Ureter (tissue), 1 donor: ENCODE results near the gene SH2D3A. TPM values are rescaled to one million over a fixed set of nuclear protein-coding genes. Genes with fewer than 3 reads are reported as not detected.
"Not testable (repeated sequence)": the region's sequence is repeated elsewhere in the genome, so short reads cannot be mapped to it uniquely, and the experiment has no call there.

Experiments used
- DNase-seq: peaks from one replicate; pipeline ENCODE4 v3.0.0-alpha.2; 2020; ENCODE audit warnings: low spot score
- total RNA-seq: library from RNA; stranded (reverse); gene quantifications from one replicate; pipeline ENCODE4 v1.2.4, GENCODE V29; 2023
- donor health status: DM: yes; HTN: yes; CAD: no.

SH2D3A gene
- total RNA-seq, 1 donor from 2014 or later = 68.7 TPM

DNA sequence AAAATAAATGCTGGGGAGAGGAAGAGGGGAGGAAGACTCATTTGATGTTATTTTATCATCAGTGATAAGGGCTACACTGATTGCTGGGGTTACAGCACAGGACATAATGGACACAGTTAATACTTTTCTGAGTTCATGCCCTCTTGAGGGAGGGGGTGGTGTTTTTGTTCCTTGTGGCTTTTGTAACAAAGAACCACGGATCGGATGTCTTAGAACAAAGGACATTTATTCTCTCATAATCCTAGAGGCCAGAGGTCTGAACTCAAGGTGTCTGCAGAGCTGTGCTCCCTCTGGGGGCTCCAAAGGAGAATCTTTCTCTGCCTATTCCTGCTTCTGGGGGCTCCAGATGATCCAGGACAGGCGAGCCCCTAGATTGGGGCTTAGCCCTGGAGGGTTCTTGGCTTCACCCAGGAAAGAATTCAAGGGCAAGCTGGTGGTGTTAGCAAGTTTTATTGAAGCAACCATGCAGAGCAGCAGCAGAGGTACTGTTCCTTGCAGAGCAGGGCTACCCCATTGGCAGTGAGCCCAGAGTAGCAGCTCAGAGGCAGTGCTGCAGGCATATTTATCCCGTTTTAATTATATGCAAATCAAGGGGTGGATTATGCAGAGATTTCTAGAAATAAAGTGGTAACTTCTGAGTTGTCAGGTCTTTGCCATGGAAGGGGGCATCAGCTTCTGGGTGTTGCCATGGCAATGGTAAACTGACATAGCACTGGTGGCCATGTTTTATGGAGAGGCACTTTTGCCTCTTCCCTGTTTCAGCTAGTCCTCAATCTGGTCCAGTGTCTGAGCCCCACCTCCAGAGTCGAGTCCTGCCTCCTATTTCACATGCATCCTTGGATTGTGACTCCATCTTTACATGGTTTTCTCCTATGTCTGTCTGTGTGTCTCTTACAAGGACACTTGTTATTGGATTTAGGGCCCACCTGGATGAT is 23.2 kb upstream of the SH2D3A start:
- DNase-seq = no peak

GRCh38 chr19:6788896-6789295 is 21.7 kb upstream of the SH2D3A start:
- DNase-seq = no peak

DNA sequence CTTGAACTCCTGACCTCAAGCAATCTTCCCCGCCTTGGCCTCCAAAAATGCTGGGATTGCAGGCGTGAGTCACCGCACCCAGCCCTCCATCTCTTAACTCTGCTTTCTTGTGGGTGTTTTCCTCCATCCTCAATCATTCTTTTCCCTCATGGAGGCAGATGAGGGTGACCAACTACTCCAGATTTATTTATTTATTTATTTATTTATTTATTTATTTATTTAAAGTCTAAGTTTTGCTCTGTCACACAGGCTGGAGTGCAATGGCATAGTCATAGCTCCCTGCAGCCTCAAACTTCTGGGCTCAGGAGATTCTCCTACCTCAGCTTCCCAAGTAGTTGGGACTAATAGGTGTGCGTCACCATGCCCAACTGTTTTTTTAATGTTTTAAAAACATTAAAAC is 20.2 kb upstream of the SH2D3A start:
- no peak for DNase-seq

- no peak for DNase-seq
Observed at GRCh38 chr19:6779206-6779605, 12.0 kb upstream of the SH2D3A start.

GRCh38 chr19:6778386-6778785 is 11.2 kb upstream of the SH2D3A start:
- no peak for DNase-seq

DNA sequence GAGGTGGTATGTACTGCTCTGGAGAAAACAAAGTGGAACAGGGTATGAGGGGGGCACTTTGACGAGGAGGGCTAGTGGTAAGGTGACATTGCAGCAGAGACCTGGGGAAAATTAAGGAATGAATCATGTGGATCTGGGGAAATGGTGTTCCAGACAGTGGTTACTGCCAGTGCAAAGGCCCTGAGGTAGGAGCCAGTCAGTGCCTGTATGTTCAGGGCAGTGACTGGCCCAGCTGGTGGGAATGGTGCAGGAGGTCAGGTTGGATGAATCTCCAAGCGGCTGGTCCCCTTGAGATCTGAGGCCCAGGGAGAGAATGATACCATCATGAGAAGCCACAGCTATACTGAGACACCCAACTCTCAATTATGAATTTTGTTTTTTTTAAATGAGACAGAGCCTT is 10.2 kb upstream of the SH2D3A start:
- no peak for DNase-seq

DNA sequence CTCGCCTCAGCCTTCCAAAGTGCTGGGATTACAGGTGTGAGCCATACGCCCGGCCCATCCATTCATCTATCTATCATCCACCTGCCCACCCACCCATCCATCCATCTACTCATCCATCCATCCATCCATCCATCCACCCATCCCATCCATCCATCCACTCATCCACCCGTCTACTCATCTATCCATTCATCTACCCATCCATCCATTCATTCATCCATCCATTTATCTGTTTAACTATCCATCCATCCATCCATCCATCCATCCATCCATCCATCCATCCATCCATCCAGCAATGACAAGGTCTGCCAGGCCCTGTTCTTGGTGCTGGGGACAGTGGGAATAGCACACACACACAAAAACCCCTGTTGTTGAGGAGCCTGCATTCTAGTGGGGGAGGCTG is 9.8 kb upstream of the SH2D3A start:
- no peak for DNase-seq

DNA sequence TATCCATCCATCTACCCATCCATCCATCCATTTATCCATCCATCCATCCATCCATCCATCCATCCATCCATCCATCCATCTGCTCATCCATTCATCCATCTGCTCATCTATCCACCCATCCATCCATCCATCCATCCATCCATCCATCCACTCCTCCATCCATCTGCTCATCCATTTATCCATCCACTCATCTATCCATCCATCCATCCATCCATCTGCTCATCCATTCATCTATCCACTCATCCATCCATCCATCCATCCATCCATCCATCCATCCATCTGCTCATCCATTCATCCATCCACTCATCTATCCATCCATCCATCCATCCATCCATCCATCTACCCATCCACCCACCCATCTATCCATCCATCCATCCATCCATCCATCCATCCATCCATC is 8.8 kb upstream of the SH2D3A start:
- not testable (repeated sequence) for DNase-seq

GRCh38 chr19:6774821-6775707 is 7.8 kb upstream of the SH2D3A start:
- DNase-seq = no peak

DNA sequence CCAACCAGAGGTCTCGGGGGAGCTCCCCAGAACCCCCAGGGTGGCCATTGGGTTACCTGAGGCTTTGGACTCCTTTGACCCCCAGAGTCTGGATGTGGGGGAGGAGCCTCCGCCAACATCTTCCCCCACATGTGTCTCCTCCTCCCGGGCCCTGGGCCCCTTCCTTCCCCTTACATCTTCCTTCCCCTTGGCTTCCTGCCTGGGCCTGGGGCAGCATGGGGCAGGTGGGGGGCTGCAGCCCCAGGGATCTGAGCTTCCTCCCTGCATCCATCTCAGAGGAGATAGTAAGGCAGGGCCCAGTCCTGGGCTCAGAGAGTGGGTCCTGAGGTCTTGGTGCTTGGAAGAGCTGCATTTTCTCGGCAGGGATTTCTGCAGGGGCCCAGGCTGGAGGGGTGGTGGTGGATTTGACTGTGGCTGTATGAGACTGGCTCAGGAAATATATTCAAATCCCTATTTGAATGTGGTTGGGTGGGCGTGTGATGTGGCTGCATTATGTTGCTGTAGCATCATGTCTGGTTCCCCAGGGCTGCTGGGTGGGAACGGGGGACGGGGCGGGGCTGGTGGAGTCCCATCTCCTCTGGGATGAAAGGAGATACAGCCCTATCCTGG is 6.2 kb upstream of the SH2D3A start:
- DNase-seq = no peak

GRCh38 chr19:6772866-6773322 is 5.7 kb upstream of the SH2D3A start:
- no peak for DNase-seq

DNA sequence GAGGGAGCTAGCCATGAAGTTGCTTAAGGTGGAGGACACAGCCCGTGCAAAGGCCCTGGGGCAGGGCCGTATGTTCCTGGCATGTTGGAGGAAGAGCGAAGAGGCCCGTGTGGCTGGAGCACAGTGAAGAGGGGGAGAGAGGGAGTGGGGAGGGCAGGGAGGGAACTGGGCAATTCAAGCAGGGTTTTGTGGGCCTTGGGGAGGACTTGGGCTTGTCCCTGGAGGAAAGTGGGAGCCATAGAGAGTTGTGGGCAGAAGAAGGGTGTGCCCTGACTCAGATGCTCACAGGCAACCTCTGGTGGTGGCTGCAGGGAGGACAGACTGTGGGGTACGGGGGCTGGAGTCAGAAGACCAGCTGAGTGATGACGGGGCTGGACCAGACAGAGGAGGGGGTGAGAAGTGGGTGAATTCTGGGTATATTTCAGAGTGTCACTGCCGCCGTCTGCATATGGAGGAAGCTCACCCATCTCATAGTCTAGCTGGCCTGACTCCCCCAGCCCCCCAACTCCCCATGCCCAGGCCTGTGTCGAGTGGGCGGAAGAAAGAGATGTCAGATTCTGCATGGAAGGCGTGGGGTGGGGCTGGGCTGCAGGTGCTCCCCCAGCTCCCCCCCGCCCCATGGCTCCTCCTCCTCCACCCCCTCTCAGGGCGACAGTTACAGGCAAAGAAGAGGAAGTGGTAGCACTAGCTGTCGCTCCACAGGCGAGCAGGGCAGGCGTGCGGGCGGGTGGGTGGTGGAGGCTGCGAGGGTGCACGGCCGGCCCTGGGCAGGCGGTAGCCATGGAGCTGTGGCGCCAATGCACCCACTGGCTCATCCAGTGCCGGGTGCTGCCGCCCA is 5.0 kb upstream of the SH2D3A start, which contains the start of gene VAV1:
Gene VAV1, plus strand, starts transcription at position 681 of the 838 bp plus-strand sequence. Its CDS starts 100 bp downstream, at position 781.
- DNase-seq = peak; percentile 71

DNA sequence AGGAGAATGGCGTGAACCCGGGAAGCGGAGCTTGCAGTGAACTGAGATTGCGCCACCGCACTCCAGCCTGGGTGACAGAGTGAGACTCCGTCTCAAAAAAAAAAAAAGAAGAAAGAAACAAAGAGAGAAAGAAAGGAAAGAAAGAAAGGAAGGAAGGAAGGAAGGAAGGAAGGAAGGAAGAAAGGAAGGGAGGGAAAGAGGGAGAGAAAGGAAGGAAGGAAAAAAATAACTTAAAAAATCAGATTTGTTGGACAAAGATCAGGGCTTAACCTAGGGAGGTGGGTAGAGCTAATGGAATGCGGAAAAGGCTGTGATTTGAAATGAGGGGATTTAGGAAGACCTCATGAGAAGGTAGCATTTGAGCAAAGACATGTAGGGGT is 4.4 kb upstream of the SH2D3A start:
- not testable (repeated sequence) for DNase-seq

DNA sequence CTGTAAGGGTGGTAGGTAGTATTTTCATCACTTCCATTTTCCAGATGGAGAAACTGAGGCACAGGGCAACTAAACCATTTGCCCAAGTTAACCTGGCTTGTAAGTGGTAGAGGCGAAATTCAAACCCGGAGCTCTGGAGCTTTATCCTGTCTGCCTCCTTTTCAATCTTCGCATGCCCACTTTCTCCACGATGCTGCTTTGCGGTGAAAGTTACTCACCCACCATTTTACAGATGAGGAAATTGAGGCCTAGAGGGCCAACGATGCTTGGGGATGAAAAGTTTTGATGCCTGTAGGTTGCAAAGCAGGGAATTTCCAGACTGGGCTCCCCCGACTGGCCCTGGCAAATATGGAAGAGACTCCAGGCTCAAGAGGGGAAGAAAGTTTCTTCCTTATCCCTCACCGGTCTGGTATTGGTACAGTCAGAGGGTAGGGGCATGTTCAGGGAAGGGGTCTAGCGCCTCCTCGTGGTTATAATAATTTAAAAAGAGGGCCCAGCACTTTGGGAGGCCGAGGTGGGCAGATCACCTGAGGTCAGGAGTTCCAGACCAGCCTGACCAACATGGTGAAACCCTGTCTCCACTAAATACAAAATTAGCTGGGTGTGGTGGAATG is 1.9 kb upstream of the SH2D3A start:
- DNase-seq = no peak

DNA sequence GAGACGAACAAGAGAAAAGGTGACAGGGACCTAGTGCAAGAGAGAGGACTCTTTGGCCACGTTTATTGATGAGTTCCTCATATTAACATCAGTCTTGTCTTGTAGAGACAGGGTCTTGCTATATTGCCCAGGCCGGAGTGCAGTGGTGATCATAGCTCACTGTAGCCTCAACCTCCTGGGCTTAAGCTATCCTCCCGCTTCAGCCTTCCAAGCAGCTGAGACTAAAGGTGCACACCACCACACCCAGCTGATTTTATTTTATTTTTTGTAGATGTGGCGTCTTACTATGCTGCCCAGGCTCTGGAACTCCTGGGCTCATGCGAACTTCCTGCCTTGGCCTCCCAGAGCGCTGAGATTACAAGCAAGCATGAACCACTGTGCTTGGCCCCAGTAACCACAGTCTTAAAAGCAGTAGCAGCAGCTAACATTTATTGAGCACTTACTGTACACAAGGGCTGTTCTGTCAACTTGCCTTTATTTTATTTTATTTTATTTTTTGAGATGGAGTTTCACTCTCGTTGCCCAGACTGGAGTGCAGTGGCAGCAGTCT is 1.1 kb upstream of the SH2D3A start:
- DNase-seq = no peak

DNA sequence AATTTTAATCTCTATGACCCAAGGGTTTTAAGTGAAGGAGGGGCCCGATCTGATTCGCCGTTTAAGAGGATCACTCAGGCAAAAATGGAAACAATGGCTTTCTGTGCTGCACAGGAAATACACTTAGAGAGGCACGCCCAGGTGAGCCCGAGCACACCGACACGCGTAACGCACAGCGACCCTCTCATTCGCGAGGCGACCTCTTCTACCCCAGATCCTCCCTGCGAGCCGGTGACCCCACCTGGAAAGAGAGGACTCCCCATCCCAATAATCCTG is 216 bp downstream of the SH2D3A start:
- DNase-seq = no peak

GRCh38 chr19:6766357-6767080 is 716 bp downstream of the SH2D3A start:
- no peak for DNase-seq

DNA sequence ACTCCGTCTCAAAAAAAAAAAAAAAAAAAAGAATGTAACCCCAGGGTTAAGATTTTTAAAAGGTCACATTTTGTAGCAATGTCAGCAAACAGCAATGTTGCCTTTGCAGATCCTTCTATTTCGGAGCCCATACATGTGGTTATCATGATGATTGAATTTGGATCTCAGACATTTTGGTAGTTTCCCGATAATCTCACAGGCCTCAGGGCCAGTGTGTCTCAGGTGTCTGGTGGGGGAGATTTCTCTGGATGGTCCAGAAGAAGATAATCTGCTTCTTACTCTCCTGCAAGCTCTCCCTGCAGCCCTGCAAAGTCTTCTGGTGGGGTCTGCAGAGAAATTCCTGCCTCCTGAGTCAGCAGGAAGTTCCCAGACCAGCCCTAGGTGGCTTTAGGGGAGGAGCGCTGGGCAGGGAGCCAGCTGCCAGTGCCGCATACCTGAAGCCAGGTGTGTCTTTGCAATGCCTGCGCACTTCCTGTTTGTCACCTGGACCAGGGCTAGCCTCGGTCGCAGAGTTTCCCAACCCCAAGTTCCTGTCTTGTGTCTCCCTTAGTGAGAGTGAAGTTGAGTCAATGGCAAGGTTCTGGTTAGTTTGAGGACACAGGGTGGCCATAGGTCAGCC is 1.4 kb downstream of the SH2D3A start:
- DNase-seq = peak; percentile 92

GRCh38 chr19:6762253-6762797 is 4.9 kb downstream of the SH2D3A start:
- not testable (repeated sequence) for DNase-seq
